LNCaP clone FGC (cell line): ENCODE data around the gene TAP2.
"Not testable (repeated sequence)": the region's sequence is repeated elsewhere in the genome, so short reads cannot be mapped to it uniquely, and the experiment has no call there.

ENCODE experiments used
- DNase-seq: peaks from one replicate; pipeline ENCODE4 v3.0.0-alpha.2; 2011; ENCODE audit warnings: low read depth
- H3K4me3 ChIP-seq: 2 replicates; pipeline ENCODE4 v1.5.1; 2011; ENCODE audit warnings: mild to moderate bottlenecking, low read depth, low read length, control low read depth
- TF ChIP-seq, protein P1 (sequence below): IDR thresholded peaks from 2 replicates; pipeline ENCODE4 v1.5.1; 2012; ENCODE audit warnings: mild to moderate bottlenecking; ENCODE audit not compliant: control insufficient read depth, insufficient read depth; ENCODE audit errors: extremely low read depth

The TAP2 gene

GRCh38 chr6:32879691-32880090 lies 41.2 kb upstream of the TAP2 start:
- TF ChIP-seq, protein P1, sequence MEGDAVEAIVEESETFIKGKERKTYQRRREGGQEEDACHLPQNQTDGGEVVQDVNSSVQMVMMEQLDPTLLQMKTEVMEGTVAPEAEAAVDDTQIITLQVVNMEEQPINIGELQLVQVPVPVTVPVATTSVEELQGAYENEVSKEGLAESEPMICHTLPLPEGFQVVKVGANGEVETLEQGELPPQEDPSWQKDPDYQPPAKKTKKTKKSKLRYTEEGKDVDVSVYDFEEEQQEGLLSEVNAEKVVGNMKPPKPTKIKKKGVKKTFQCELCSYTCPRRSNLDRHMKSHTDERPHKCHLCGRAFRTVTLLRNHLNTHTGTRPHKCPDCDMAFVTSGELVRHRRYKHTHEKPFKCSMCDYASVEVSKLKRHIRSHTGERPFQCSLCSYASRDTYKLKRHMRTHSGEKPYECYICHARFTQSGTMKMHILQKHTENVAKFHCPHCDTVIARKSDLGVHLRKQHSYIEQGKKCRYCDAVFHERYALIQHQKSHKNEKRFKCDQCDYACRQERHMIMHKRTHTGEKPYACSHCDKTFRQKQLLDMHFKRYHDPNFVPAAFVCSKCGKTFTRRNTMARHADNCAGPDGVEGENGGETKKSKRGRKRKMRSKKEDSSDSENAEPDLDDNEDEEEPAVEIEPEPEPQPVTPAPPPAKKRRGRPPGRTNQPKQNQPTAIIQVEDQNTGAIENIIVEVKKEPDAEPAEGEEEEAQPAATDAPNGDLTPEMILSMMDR: no peak
- no peak overlapping the region for H3K4me3 ChIP-seq

DNA sequence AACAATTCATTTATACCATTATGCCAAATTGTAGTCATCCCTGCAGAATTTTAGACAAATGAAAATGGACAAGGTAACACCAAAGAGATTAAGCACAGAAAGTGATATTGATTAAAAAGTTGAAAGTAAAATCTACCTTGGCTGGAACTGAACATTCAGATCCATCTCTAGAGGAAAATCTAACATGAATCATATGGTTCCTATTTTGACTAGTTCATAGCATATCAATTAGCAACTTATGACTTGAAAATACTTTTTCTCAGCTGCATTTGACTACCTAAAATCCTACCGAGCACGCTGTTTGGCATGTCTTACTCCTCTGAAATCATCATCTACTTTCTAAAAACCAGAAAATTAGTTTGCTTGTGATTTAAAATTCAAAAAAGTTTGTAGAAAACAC lies 38.1 kb upstream of the TAP2 start:
- H3K4me3 ChIP-seq: no peak overlapping the region
- TF ChIP-seq, protein P1: no peak
- no peak for DNase-seq

More at GRCh38 chr6:32879691-32880090, 41.2 kb upstream of the TAP2 start:
- DNase-seq: no peak

DNA sequence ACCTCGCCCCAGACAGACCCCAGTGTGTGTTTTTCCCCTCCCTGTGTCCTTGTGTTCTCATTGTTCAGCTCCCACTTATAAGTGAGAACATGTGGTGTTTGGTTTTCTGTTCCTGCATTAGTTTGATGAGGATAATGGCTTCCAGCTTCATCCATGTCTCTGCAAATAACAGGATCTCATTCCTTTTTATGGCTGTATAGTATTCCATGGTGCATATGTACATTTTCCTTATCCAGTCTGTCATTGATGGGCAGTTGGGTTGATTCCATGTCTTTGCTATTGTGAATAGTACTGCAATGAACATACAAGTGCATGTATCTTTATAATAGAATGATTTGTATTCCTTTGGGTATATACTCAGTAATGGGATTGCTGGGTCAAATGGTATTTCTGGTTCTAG lies 35.4 kb upstream of the TAP2 start:
- DNase-seq, H3K4me3 ChIP-seq: not testable (repeated sequence)

- peak; percentile 31 for DNase-seq
- no peak overlapping the region for H3K4me3 ChIP-seq
- TF ChIP-seq, protein P1: peak; percentile 80
These were observed 29.8 kb upstream of the TAP2 start for GRCh38 chr6:32868257-32868788.

DNA sequence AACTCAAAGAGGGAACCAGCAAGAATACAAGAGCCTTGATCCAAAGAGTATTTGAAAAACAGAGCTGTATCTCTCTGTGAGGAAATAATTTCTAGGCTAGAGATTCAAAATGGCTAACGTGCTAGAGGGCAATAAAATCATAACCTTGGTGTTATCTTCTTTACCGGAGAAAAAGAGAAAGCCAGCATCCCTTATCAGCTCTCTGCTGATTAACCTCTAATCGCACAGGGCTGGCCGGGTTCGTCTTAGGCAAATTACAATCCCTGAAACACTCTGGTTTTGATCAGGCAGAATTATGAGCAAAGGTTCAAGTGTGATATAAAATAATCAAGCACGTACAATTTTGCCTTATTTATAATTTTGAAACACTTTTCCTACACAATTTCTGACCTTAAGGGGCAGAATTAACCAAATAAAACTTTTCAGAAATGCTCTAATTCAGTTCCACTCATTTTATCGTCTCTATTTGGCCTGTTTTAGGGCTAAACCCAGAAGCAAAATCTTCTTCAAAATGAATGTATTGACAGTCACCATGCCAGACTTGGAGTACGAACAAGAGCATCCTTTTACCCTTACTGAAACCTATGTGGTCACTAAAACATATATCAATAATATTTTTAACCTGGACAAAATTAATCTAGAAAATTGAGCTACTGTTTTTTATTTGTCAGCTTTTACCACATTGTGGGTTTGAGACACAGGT lies 29.2 kb upstream of the TAP2 start:
- TF ChIP-seq, protein P1: no peak
- DNase-seq: no peak
- H3K4me3 ChIP-seq: no peak overlapping the region

DNA sequence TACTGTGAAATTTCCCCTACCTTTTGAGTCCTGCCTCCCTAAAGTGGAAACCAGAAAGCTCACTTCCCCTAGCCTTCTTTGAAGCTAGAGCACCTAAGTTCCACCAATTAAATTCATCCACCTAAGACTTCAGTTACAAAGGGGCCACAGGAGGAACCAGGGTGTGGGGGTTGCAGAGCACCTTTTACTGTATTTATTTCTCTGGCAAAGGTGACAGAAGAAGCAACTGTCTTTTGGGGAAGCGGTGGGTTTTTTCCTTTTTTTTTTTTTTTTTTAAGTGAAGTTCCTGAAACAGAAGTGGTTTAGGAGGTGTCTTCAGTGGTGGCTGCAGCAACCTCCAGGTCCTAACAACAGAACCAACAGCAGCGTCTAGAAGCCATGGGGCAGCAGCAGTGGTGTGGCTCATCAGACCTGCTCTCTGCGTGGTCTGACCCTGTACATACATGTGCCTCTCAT lies 28.5 kb upstream of the TAP2 start:
- H3K4me3 ChIP-seq: no peak overlapping the region
- DNase-seq: no peak
- TF ChIP-seq, protein P1: no peak

- H3K4me3 ChIP-seq: no peak overlapping the region
- TF ChIP-seq, protein P1: no peak
- no peak for DNase-seq
These were observed 27.3 kb upstream of the TAP2 start for GRCh38 chr6:32865724-32866443.
